Measurements from ENCODE around the gene NEK2.
"Not testable (repeated sequence)": the region's sequence is repeated elsewhere in the genome, so short reads cannot be mapped to it uniquely, and the experiment has no call there.

Gene NEK2

DNA sequence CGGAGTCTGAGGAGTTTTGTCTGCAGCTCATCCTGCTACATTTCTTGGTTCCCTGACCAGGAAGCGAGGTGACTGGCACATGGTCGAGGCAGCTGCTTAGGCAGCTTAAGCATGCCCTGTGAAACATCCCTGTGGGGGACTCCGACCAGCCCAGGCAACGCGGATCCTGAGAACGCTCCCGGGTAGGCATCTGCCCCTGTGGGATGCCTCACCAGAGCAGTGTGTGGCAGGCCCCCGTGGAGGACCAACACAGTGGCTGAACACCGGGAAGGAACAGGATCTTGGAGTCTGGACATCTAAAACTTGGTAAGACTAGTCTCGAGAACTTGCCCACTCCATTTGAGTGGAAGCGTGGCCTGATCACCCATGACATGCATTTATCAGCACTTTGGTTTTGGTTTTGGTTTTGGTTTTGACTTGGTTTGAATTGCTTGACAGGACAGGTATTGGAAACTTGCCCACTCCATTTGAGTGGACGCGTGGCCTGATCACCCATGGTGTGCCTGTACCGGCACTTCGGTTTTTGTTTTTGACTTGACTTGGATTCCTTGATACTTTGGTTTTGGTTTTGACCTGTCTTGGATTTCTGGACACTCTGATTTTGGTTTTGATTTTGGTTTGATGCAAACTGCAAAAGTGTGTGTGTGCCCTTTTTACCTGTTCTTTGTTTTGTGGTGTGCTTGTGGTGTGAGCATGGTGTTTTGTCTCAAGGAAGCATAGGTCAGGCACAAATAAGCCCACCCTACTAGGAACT, 12.2 kb upstream of the NEK2 start:
- H3K9ac ChIP-seq (ENCODE audit: low read length), result no peak overlapping the region
- no peaks in the 10 kb centered on the region for H3K4me1 ChIP-seq (ENCODE audit: control insufficient read depth, low read depth, low read length)
- H3K27ac ChIP-seq (ENCODE audit: low read length), result no peak overlapping the region
- H3K9me3 ChIP-seq (ENCODE audit: control insufficient read depth, low read depth, low read length), result no peaks in the 10 kb centered on the region
- H3K4me3 ChIP-seq (ENCODE audit: low read length), result no peak overlapping the region
- no peaks in the 10 kb centered on the region for H3K27me3 ChIP-seq (ENCODE audit: control insufficient read depth, insufficient read depth, low read length)
- H3K36me3 ChIP-seq (ENCODE audit: control insufficient read depth, low read depth, low read length), result no peaks in the 10 kb centered on the region

DNA sequence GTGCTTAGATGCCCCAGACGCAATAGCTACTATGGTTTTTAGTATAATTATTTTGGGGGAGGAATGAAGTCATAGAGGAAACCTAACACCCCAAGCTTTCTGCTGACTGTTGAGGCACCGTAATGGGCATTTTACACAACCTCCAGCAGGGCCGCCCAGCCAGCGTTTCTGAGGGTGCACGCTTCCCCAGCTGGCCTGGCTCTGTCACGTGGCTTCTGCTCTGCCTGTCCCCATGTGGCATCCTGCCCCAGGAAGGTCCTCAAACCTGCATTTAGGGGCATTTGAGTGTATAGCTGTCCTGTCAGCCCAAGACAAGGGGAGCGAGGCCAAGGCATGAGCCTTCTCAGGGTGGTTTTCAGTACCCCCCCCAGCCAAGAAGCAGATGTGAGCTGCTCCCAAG, 10.4 kb upstream of the NEK2 start:
- no peak overlapping the region for H3K9ac ChIP-seq (ENCODE audit: low read length)
- H3K27me3 ChIP-seq (ENCODE audit: control insufficient read depth, insufficient read depth, low read length), result no peaks in the 10 kb centered on the region
- peaks cover 4% of the 10 kb centered on the region for H3K4me1 ChIP-seq (ENCODE audit: control insufficient read depth, low read depth, low read length)
- no peak overlapping the region for H3K4me3 ChIP-seq (ENCODE audit: low read length)
- H3K27ac ChIP-seq (ENCODE audit: low read length), result no peak overlapping the region
- no peaks in the 10 kb centered on the region for H3K36me3 ChIP-seq (ENCODE audit: control insufficient read depth, low read depth, low read length)
- no peaks in the 10 kb centered on the region for H3K9me3 ChIP-seq (ENCODE audit: control insufficient read depth, low read depth, low read length)

DNA sequence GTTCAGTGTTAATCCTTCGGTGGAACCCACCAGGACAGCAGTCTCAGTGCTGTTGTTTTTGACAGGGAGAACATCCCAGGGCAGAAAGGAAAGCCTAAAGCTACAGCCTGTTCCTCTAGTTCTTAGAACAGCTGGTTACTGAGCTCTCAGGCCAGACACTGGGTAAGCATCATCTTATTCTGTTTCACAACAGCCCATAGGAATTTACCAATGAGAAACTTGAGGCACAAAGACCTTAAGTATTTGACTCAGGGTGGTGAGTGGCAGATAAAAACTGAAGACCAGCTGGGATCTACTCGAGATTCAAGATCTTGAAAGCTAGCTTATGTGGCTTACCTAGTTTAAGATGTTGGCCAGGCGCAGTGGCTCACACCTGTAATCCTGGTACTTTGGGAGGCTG, 9.4 kb upstream of the NEK2 start:
- H3K27me3 ChIP-seq (ENCODE audit: control insufficient read depth, insufficient read depth, low read length), result no peaks in the 10 kb centered on the region
- H3K36me3 ChIP-seq (ENCODE audit: control insufficient read depth, low read depth, low read length), result no peaks in the 10 kb centered on the region
- H3K4me1 ChIP-seq (ENCODE audit: control insufficient read depth, low read depth, low read length), result peaks cover 5% of the 10 kb centered on the region
- no peaks in the 10 kb centered on the region for H3K9me3 ChIP-seq (ENCODE audit: control insufficient read depth, low read depth, low read length)
- H3K27ac ChIP-seq (ENCODE audit: low read length), result no peak overlapping the region
- no peak overlapping the region for H3K4me3 ChIP-seq (ENCODE audit: low read length)
- H3K9ac ChIP-seq (ENCODE audit: low read length), result no peak overlapping the region

- Histone ChIP-seq H3K27me3 (ENCODE audit: control insufficient read depth, insufficient read depth, low read length) (no peaks in the 10 kb centered on the region), H3K4me1 (ENCODE audit: control insufficient read depth, low read depth, low read length) (peaks cover 5% of the 10 kb centered on the region), H3K9me3 (ENCODE audit: control insufficient read depth, low read depth, low read length) (no peaks in the 10 kb centered on the region), H3K36me3 (ENCODE audit: control insufficient read depth, low read depth, low read length) (no peaks in the 10 kb centered on the region), H3K9ac (ENCODE audit: low read length) (no peak overlapping the region), H3K27ac (ENCODE audit: low read length) (no peak overlapping the region), H3K4me3 (ENCODE audit: low read length) (no peak overlapping the region)
Observed at GRCh38 chr1:211684331-211684730, 8.9 kb upstream of the NEK2 start.

- no peak overlapping the region for H3K27ac ChIP-seq (ENCODE audit: low read length)
- H3K9me3 ChIP-seq (ENCODE audit: control insufficient read depth, low read depth, low read length), result no peaks in the 10 kb centered on the region
- H3K36me3 ChIP-seq (ENCODE audit: control insufficient read depth, low read depth, low read length), result no peaks in the 10 kb centered on the region
- H3K4me3 ChIP-seq (ENCODE audit: low read length), result no peak overlapping the region
- peaks cover 5% of the 10 kb centered on the region for H3K4me1 ChIP-seq (ENCODE audit: control insufficient read depth, low read depth, low read length)
- H3K27me3 ChIP-seq (ENCODE audit: control insufficient read depth, insufficient read depth, low read length), result no peaks in the 10 kb centered on the region
- H3K9ac ChIP-seq (ENCODE audit: low read length), result no peak overlapping the region
Observed at GRCh38 chr1:211683396-211684297, 8.2 kb upstream of the NEK2 start.

- not testable (repeated sequence) for H3K9ac ChIP-seq (ENCODE audit: low read length)
Observed at GRCh38 chr1:211682186-211682585, 6.8 kb upstream of the NEK2 start.

GRCh38 chr1:211680752-211681327, 5.4 kb upstream of the NEK2 start:
- no peaks in the 10 kb centered on the region for H3K27me3 ChIP-seq (ENCODE audit: control insufficient read depth, insufficient read depth, low read length)
- no peaks in the 10 kb centered on the region for H3K9me3 ChIP-seq (ENCODE audit: control insufficient read depth, low read depth, low read length)
- no peak overlapping the region for H3K4me3 ChIP-seq (ENCODE audit: low read length)
- no peak overlapping the region for H3K9ac ChIP-seq (ENCODE audit: low read length)
- peaks cover 5% of the 10 kb centered on the region for H3K4me1 ChIP-seq (ENCODE audit: control insufficient read depth, low read depth, low read length)
- no peaks in the 10 kb centered on the region for H3K36me3 ChIP-seq (ENCODE audit: control insufficient read depth, low read depth, low read length)
- no peak overlapping the region for H3K27ac ChIP-seq (ENCODE audit: low read length)

More at GRCh38 chr1:211682186-211682585, 6.8 kb upstream of the NEK2 start:
- not testable (repeated sequence) for H3K4me1 ChIP-seq (ENCODE audit: control insufficient read depth, low read depth, low read length); H3K27ac ChIP-seq (ENCODE audit: low read length); H3K9me3 ChIP-seq (ENCODE audit: control insufficient read depth, low read depth, low read length); H3K4me3 ChIP-seq (ENCODE audit: low read length); H3K27me3 ChIP-seq (ENCODE audit: control insufficient read depth, insufficient read depth, low read length); H3K36me3 ChIP-seq (ENCODE audit: control insufficient read depth, low read depth, low read length)

DNA sequence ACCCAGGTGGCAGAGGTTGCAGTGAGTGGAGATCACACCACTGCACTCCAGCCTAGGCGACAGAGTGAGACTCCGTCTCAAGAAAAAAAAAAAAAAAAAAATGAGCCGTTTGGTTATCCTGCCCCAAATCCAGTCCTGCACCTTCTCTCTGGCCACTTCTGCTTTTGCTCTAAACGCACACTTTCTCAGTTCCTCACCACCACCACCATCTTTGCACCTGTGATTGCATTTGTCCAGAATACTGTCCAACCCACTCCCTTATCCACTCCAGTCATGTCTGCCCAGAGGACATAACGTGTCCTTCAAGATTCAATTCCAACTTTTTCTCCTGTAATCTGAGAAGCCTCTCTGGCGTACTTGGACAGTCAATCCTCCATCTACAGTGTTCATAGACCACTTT, 2.2 kb upstream of the NEK2 start:
- no peak overlapping the region for H3K4me3 ChIP-seq (ENCODE audit: low read length)

GRCh38 chr1:211676761-211677160, 1.3 kb upstream of the NEK2 start:
- no peak overlapping the region for H3K27ac ChIP-seq (ENCODE audit: low read length)
- H3K9me3 ChIP-seq (ENCODE audit: control insufficient read depth, low read depth, low read length), result no peaks in the 10 kb centered on the region
- no peak overlapping the region for H3K4me3 ChIP-seq (ENCODE audit: low read length)
- H3K36me3 ChIP-seq (ENCODE audit: control insufficient read depth, low read depth, low read length), result peaks cover 5% of the 10 kb centered on the region
- H3K9ac ChIP-seq (ENCODE audit: low read length), result no peak overlapping the region
- no peaks in the 10 kb centered on the region for H3K27me3 ChIP-seq (ENCODE audit: control insufficient read depth, insufficient read depth, low read length)
- peaks cover 11% of the 10 kb centered on the region for H3K4me1 ChIP-seq (ENCODE audit: control insufficient read depth, low read depth, low read length)

More for the DNA sequence above, 2.2 kb upstream of the NEK2 start:
- Histone ChIP-seq H3K9me3 (ENCODE audit: control insufficient read depth, low read depth, low read length) (no peaks in the 10 kb centered on the region), H3K36me3 (ENCODE audit: control insufficient read depth, low read depth, low read length) (peaks cover 4% of the 10 kb centered on the region), H3K27ac (ENCODE audit: low read length) (no peak overlapping the region), H3K4me1 (ENCODE audit: control insufficient read depth, low read depth, low read length) (peaks cover 11% of the 10 kb centered on the region), H3K27me3 (ENCODE audit: control insufficient read depth, insufficient read depth, low read length) (no peaks in the 10 kb centered on the region), H3K9ac (ENCODE audit: low read length) (no peak overlapping the region)

GRCh38 chr1:211676106-211676583, 724 bp upstream of the NEK2 start:
- peaks cover 10% of the 10 kb centered on the region for H3K4me1 ChIP-seq (ENCODE audit: control insufficient read depth, low read depth, low read length)
- peak overlapping the region; percentile 61 for H3K9ac ChIP-seq (ENCODE audit: low read length)
- peak overlapping the region; percentile 94 for H3K4me3 ChIP-seq (ENCODE audit: low read length)
- no peaks in the 10 kb centered on the region for H3K27me3 ChIP-seq (ENCODE audit: control insufficient read depth, insufficient read depth, low read length)
- no peaks in the 10 kb centered on the region for H3K9me3 ChIP-seq (ENCODE audit: control insufficient read depth, low read depth, low read length)
- H3K27ac ChIP-seq (ENCODE audit: low read length), result no peak overlapping the region
- peaks cover 5% of the 10 kb centered on the region for H3K36me3 ChIP-seq (ENCODE audit: control insufficient read depth, low read depth, low read length)

- H3K4me3 ChIP-seq (ENCODE audit: low read length), result no peak overlapping the region
- H3K36me3 ChIP-seq (ENCODE audit: control insufficient read depth, low read depth, low read length), result peaks cover 40% of the 10 kb centered on the region
- no peaks in the 10 kb centered on the region for H3K9me3 ChIP-seq (ENCODE audit: control insufficient read depth, low read depth, low read length)
- H3K27ac ChIP-seq (ENCODE audit: low read length), result no peak overlapping the region
- no peaks in the 10 kb centered on the region for H3K27me3 ChIP-seq (ENCODE audit: control insufficient read depth, insufficient read depth, low read length)
- H3K4me1 ChIP-seq (ENCODE audit: control insufficient read depth, low read depth, low read length), result no peaks in the 10 kb centered on the region
- no peak overlapping the region for H3K9ac ChIP-seq (ENCODE audit: low read length)
Observed at GRCh38 chr1:211667065-211667617, 8.3 kb downstream of the NEK2 start.
